GM12878 (cell line): ENCODE data around the gene POLR3K. TPM values are rescaled to one million over a fixed set of nuclear protein-coding genes. Genes with fewer than 3 reads are reported as not detected.
A peak's percentile ranks its signal among the peaks of the same experiment; 100 is the strongest.

Experiments
- ATAC-seq: fragments of 200-7000 bp; cut with Tn5 transposase; 3 replicates; pipeline ENCODE4 v1.9.1; 2020; ENCODE audit warnings: mild to moderate bottlenecking, moderate library complexity
- BruUV-seq: library from RNA; stranded (reverse); fragments of 400-500 nt; replicated peaks from 2 replicates; lab custom pipeline; 2021; lab: Mats Ljungman, UMichigan
- CTCF ChIA-PET: fragments of 300-600 bp; sonication (Branson Sonifier 250); formaldehyde crosslinking; extraction: SDS; loops from one replicate; lab custom pipeline; 2021; ENCODE audit warnings: inconsistent platforms; lab: Yijun Ruan, JAX
- POLR2A ChIA-PET: fragments of 350-600 bp; formaldehyde crosslinking; extraction: SDS; loops from one replicate; lab custom pipeline; 2021; ENCODE audit warnings: inconsistent platforms; lab: Charles Lee
- RAD21 ChIA-PET: fragments of 300-600 bp; sonication (Branson Sonifier 250); formaldehyde crosslinking; loops from one replicate; lab custom pipeline; 2023; ENCODE audit warnings: antibody characterized with exemption; ENCODE audit not compliant: unreplicated experiment; lab: Charles Lee
- SMC1A ChIA-PET: fragments of 300-600 bp; sonication (Branson Sonifier 250); formaldehyde crosslinking; loops from one replicate; lab custom pipeline; 2023; ENCODE audit not compliant: unreplicated experiment, uncharacterized antibody; lab: Charles Lee
- DNase-seq: peaks from one replicate; pipeline ENCODE4 v3.0.0-alpha.2; 2011; ENCODE audit warnings: low read depth, low spot score
- FAIRE-seq: peaks from 3 replicates; lab custom pipeline; 2011; peaks lifted over from hg19 to GRCh38; lab: Jason Lieb, UNC
- H2AFZ ChIP-seq: 2 replicates; pipeline ENCODE4 v1.6.0; 2011; ENCODE audit warnings: low read depth, low read length, control low read depth; ENCODE audit not compliant: control insufficient read depth
- H3K27ac ChIP-seq: 2 replicates; pipeline ENCODE4 v1.5.1; 2011; ENCODE audit warnings: control low read depth; ENCODE audit not compliant: control insufficient read depth, insufficient read depth
- H3K27me3 ChIP-seq, 2 experiments: replicated peaks in 1 of 2; 2 replicates each; pipeline versions ENCODE4 v1.6.0 to v1.6.1; 2011; ENCODE audit warnings: low read length in 1 of 2; ENCODE audit not compliant: control insufficient read depth in 2 of 2, insufficient read depth in 2 of 2
- H3K36me3 ChIP-seq, 2 experiments: 2 replicates each; pipeline ENCODE4 v1.5.1; 2011; ENCODE audit warnings: low read length in 1 of 2; ENCODE audit not compliant: control insufficient read depth in 2 of 2, insufficient read depth in 2 of 2
- H3K4me1 ChIP-seq: 2 replicates; pipeline ENCODE4 v1.6.1; 2011; ENCODE audit warnings: mild to moderate bottlenecking, low read length, moderate library complexity, mixed read lengths; ENCODE audit not compliant: control insufficient read depth, insufficient read depth
- H3K4me2 ChIP-seq: 2 replicates; pipeline ENCODE4 v1.6.0; 2011; ENCODE audit warnings: control low read depth; ENCODE audit not compliant: control insufficient read depth, insufficient read depth
- H3K4me3 ChIP-seq: fragments of 200-600 bp; sonication (generic); 2 replicates; pipeline ENCODE4 v1.5.1; 2016
- H3K79me2 ChIP-seq: 2 replicates; pipeline ENCODE4 v1.6.0; 2011; ENCODE audit warnings: low read length; ENCODE audit not compliant: control insufficient read depth, insufficient read depth
- H3K9ac ChIP-seq: 2 replicates; pipeline ENCODE4 v1.8.0; 2011; ENCODE audit warnings: low read length, control low read depth, mixed read lengths; ENCODE audit not compliant: control insufficient read depth, insufficient read depth
- H3K9me3 ChIP-seq: replicated peaks from 3 replicates; pipeline ENCODE4 v1.5.1; 2011; ENCODE audit warnings: mild to moderate bottlenecking, low read length; ENCODE audit not compliant: control insufficient read depth, insufficient read depth
- H4K20me1 ChIP-seq: 2 replicates; pipeline ENCODE4 v1.6.0; 2011; ENCODE audit not compliant: control insufficient read depth, insufficient read depth
- ATF3 ChIP-seq: IDR thresholded peaks from 2 replicates; pipeline ENCODE4 v1.6.1; 2011; ENCODE audit warnings: low read depth, mild to moderate bottlenecking, low read length, moderate library complexity, borderline replicate concordance; ENCODE audit errors: extremely low read depth
- BHLHE40 ChIP-seq, 2 experiments: fragments of 450-650 bp in 1 of 2; IDR thresholded peaks; 2 replicates each; pipeline ENCODE4 v1.6.1; 2011 to 2017; ENCODE audit warnings: low read depth in 2 of 2, borderline replicate concordance in 1 of 2, improper control_type of control experiment in 1 of 2, low read length in 1 of 2, mild to moderate bottlenecking in 1 of 2
- BRCA1 ChIP-seq: IDR thresholded peaks from 2 replicates; pipeline ENCODE4 v1.6.1; 2011; ENCODE audit warnings: low read depth, low read length, improper control_type of control experiment
- CBX5 ChIP-seq: sonication (generic); IDR thresholded peaks from 2 replicates; pipeline ENCODE4 v1.6.1; 2016; ENCODE audit warnings: low read depth, moderate library complexity, mild to moderate bottlenecking, inconsistent platforms
- ETV6 ChIP-seq, 2 experiments: fragments of 450-650 bp in 1 of 2; IDR thresholded peaks in 1 of 2; conservative IDR thresholded peaks in 1 of 2; 2 replicates each; pipeline ENCODE4 v1.6.1; 2014; ENCODE audit warnings: antibody characterized with exemption in 1 of 2, borderline replicate concordance in 1 of 2, low read depth in 1 of 2, mild to moderate bottlenecking in 1 of 2, moderate library complexity in 1 of 2
- EZH2 ChIP-seq: IDR thresholded peaks from 2 replicates; pipeline ENCODE4 v1.6.1; 2012; ENCODE audit warnings: low read depth, mild to moderate bottlenecking, control low read depth, inconsistent platforms, low read length, borderline replicate concordance; ENCODE audit not compliant: control insufficient read depth
- FOS ChIP-seq: IDR thresholded peaks from 3 replicates; pipeline ENCODE4 v1.6.1; 2011; ENCODE audit warnings: borderline replicate concordance; ENCODE audit not compliant: insufficient read length; ENCODE audit errors: extremely low read depth
- GABPA ChIP-seq: IDR thresholded peaks from 2 replicates; pipeline ENCODE4 v1.6.1; 2014; ENCODE audit warnings: antibody characterized with exemption, low read depth, mild to moderate bottlenecking, inconsistent platforms
- LARP7 ChIP-seq: fragments of 450-650 bp; IDR thresholded peaks from 2 replicates; pipeline ENCODE4 v1.6.1; 2017; ENCODE audit warnings: mild to moderate bottlenecking
- MEF2B ChIP-seq: fragments of 450-650 bp; IDR thresholded peaks from 2 replicates; pipeline ENCODE4 v1.6.1; 2018; ENCODE audit warnings: mild to moderate bottlenecking, moderate library complexity; ENCODE audit not compliant: partially characterized antibody, poor library complexity, severe bottlenecking
- RELB ChIP-seq: fragments of 450-650 bp; IDR thresholded peaks from 2 replicates; pipeline ENCODE4 v1.6.1; 2017; ENCODE audit warnings: low read depth, mild to moderate bottlenecking, moderate library complexity
- YY1 ChIP-seq: IDR thresholded peaks from 2 replicates; pipeline ENCODE4 v1.6.1; 2011; ENCODE audit warnings: low read depth, mild to moderate bottlenecking, low read length
- ZBTB11 ChIP-seq: fragments of 450-650 bp; formaldehyde crosslinking; IDR thresholded peaks from 2 replicates; pipeline ENCODE4 v1.5.0; 2022; ENCODE audit warnings: mild to moderate bottlenecking, missing genetic modification characterization
- WGBS: methylation state at CpG from one replicate; pipeline ENCODE4 v1.1.6; 2016; ENCODE audit warnings: low lambda C conversion rate; ENCODE audit not compliant: insufficient replicate concordance, insufficient coverage; ENCODE audit errors: missing lambda C conversion rate; 5-methylcytosine and 5-hydroxymethylcytosine counted together
- in situ Hi-C: fragments of 300-500 bp; cut with MboI; formaldehyde crosslinking; loops from 9 replicates; pipeline ENCODE4 v1.14.3; 2018; ENCODE audit warnings: mixed read lengths
- intact Hi-C: fragments of 100-400 bp; cut with micrococcal nuclease; formaldehyde crosslinking; loops from one replicate; pipeline ENCODE4 v1.14.2; 2022; ENCODE audit not compliant: unreplicated experiment
- polyA plus RNA-seq, 11 experiments: library from polyadenylated mRNA; depleted of rRNA in 4 of 11; unstranded in 6 of 11; stranded (reverse) in 5 of 11; fragments of >200 nt; fragmentation: Nextera tagmentation in 4 of 11; fragmentation: Illumina TruSeq in 1 of 11; extraction: Ambion mirVana in 4 of 11; extraction: Trizol in 1 of 11; gene quantifications; 1 replicate in 1 of 11; 2 replicates in 10 of 11; pipeline versions ENCODE4 v1.2.1 to v1.2.3, GENCODE V29; 2011 to 2016; ENCODE audit warnings: inconsistent platforms in 2 of 11, missing spikeins in 2 of 11, low read depth in 1 of 11
- total RNA-seq, 4 experiments: library from RNA; depleted of rRNA in 3 of 4; stranded (reverse); fragments of >200 nt in 3 of 4; fragmentation: Illumina TruSeq in 1 of 4; extraction: Trizol in 1 of 4; gene quantifications; 2 replicates each; pipeline versions ENCODE4 v1.2.1 to v1.2.3, GENCODE V29; 2013 to 2021
- TF ChIP-seq, protein P1 (sequence below): IDR thresholded peaks from 2 replicates; pipeline ENCODE4 v1.6.1; 2011; ENCODE audit warnings: mild to moderate bottlenecking, low read depth, low read length, moderate library complexity; ENCODE audit not compliant: insufficient replicate concordance
- TF ChIP-seq, protein P2 (sequence below): IDR thresholded peaks from 2 replicates; pipeline ENCODE4 v1.6.1; 2012; ENCODE audit warnings: low read depth, low read length, improper control_type of control experiment

POLR3K gene
- total and polyA plus RNA-seq, 10 of the 15 experiments (the other 5 are each of a cell fraction or from before 2014, with no cell fraction given), result 25.3 to 222 (median 64.0) TPM

DNA sequence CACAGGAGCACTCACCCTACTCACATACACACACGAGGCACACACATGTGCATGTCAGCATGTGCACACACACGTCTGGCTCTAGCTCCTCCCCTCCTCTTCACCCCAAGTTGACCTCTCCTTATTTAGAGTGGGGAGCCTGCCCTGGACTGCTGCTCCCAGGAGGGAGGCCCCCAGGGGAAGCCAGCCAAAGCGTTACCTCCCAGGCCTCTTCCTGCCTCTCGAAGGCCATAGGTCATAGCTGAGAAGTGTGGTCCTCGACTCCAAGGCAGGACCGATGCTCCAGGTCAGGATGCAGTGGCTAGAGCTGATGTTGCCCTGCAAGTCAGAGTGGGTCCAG is 18.8 kb downstream of the POLR3K start:
- WGBS, result 8% methylated on average over 6 of the region's 6 CpGs
- peaks cover 0 to 8% of the 10 kb centered on the region in 2 experiments; a peak in 2 of 4 replicates for H3K36me3 ChIP-seq
- no peaks in the 10 kb centered on the region for H3K9me3 ChIP-seq
- H3K79me2 ChIP-seq, result no peaks in the 10 kb centered on the region
- no peak overlapping the region for H3K4me3 ChIP-seq
- peaks cover 30% of the 10 kb centered on the region for H3K4me1 ChIP-seq
- ChIA-PET POLR2A (interaction anchor here (1.0 to 1.9 kb wide), 2 partner anchors 19 to 157 kb away, joined by 3 to 5 read pairs; partner anchors contain the start of genes POLR3K and SNRNP25), RAD21 (interaction anchor here (1.0 to 1.5 kb wide), 2 partner anchors 19 to 63 kb away, joined by 3 to 4 read pairs; partner anchors contain the start of genes POLR3K and SNRNP25), CTCF (no interaction called here), SMC1A (interaction anchor here (0.9 kb wide), 1 partner anchor 19 kb away, joined by 3 read pairs; the partner anchor contains the start of gene POLR3K)
- intact Hi-C loops, result no loop called here
- no peak; the same call in 2 of the 3 replicates for ATAC-seq
- no peaks in the 10 kb centered on the region for H3K27me3 ChIP-seq
- H2AFZ ChIP-seq, result peak overlapping the region; percentile 21; the same call in 1 of the 2 replicates
- H3K9ac ChIP-seq, result no peak overlapping the region
- in situ Hi-C loops, result no loop called here
- no peaks in the 10 kb centered on the region for H4K20me1 ChIP-seq
- DNase-seq, result no peak
- H3K4me2 ChIP-seq, result peak overlapping the region; percentile 54; the same call in 1 of the 2 replicates
- FAIRE-seq, result peak; percentile 83
- H3K27ac ChIP-seq, result peak overlapping the region; percentile 45
- BruUV-seq, result no TSS peak
- TF ChIP-seq EZH2, result no peak
- TF ChIP-seq GABPA, result no peak
- TF ChIP-seq, protein P1, sequence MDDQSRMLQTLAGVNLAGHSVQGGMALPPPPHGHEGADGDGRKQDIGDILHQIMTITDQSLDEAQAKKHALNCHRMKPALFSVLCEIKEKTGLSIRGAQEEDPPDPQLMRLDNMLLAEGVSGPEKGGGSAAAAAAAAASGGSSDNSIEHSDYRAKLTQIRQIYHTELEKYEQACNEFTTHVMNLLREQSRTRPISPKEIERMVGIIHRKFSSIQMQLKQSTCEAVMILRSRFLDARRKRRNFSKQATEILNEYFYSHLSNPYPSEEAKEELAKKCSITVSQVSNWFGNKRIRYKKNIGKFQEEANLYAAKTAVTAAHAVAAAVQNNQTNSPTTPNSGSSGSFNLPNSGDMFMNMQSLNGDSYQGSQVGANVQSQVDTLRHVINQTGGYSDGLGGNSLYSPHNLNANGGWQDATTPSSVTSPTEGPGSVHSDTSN, result no peak
- TF ChIP-seq ETV6 (conservative IDR thresholded peaks at IDR 0.05 in 1 of 2, IDR thresholded peaks at IDR 0.05 in 1 of 2; ENCODE audit: borderline replicate concordance in 1 of 2, low read depth in 1 of 2), result no peak
- no peak for TF ChIP-seq BRCA1
- no peak for TF ChIP-seq RELB
- TF ChIP-seq ATF3, result no peak
- no peak for TF ChIP-seq BHLHE40 (IDR thresholded peaks at IDR 0.05; ENCODE audit: borderline replicate concordance in 1 of 2, low read depth in 2 of 2, low read length in 1 of 2)
- no peak for TF ChIP-seq FOS
- TF ChIP-seq LARP7, result 0 out of 2 replicates have a peak, but pooled peaks have one; percentile 34
- peak; percentile 82 for TF ChIP-seq MEF2B
- TF ChIP-seq, protein P2, sequence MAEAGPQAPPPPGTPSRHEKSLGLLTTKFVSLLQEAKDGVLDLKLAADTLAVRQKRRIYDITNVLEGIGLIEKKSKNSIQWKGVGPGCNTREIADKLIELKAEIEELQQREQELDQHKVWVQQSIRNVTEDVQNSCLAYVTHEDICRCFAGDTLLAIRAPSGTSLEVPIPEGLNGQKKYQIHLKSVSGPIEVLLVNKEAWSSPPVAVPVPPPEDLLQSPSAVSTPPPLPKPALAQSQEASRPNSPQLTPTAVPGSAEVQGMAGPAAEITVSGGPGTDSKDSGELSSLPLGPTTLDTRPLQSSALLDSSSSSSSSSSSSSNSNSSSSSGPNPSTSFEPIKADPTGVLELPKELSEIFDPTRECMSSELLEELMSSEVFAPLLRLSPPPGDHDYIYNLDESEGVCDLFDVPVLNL, result no peak
- no peak for TF ChIP-seq YY1
- no peak for TF ChIP-seq ZBTB11 (CRISPR knock-in tag)
- no peak for TF ChIP-seq CBX5
